H9 (cell line): ENCODE results near the gene PITPNM1. TPM values are rescaled to one million over a fixed set of nuclear protein-coding genes. Genes with fewer than 3 reads are reported as not detected.
A peak's percentile ranks its signal among the peaks of the same experiment; 100 is the strongest.

Experiments used
- DNase-seq: peaks from one replicate; pipeline ENCODE4 v3.0.0-alpha.2; 2017
- H2AFZ ChIP-seq: one replicate; pipeline ENCODE4 v1.6.1; 2013; ENCODE audit warnings: mild to moderate bottlenecking, low read length, control low read depth, moderate library complexity
- H2AK5ac ChIP-seq: 2 replicates; pipeline ENCODE4 v1.6.1; 2013; ENCODE audit warnings: low read length, control low read depth, mixed read lengths; ENCODE audit not compliant: insufficient read length
- H2BK120ac ChIP-seq: one replicate; pipeline ENCODE4 v1.6.1; 2013; ENCODE audit warnings: low read depth, mild to moderate bottlenecking, low read length, control low read depth, inconsistent platforms; ENCODE audit not compliant: poor library complexity, severe bottlenecking
- H2BK12ac ChIP-seq: 2 replicates; pipeline ENCODE4 v1.6.1; 2013; ENCODE audit warnings: low read length, control low read depth, mixed read lengths, low read depth; ENCODE audit not compliant: insufficient read length
- H2BK15ac ChIP-seq: 2 replicates; pipeline ENCODE4 v1.6.1; 2013; ENCODE audit warnings: low read depth, low read length, control low read depth
- H2BK20ac ChIP-seq: one replicate; pipeline ENCODE4 v1.6.1; 2013; ENCODE audit warnings: low read depth, mild to moderate bottlenecking, low read length, control low read depth, inconsistent platforms; ENCODE audit not compliant: poor library complexity, severe bottlenecking
- H2BK5ac ChIP-seq: 2 replicates; pipeline ENCODE4 v1.6.1; 2013; ENCODE audit warnings: low read length, control low read depth, mixed read lengths; ENCODE audit not compliant: insufficient read length
- H3K14ac ChIP-seq: 2 replicates; pipeline ENCODE4 v1.6.1; 2013; ENCODE audit warnings: low read length, control low read depth; ENCODE audit not compliant: insufficient read depth
- H3K18ac ChIP-seq: 2 replicates; pipeline ENCODE4 v1.6.1; 2013; ENCODE audit warnings: low read depth, mild to moderate bottlenecking, mixed read lengths, low read length, control low read depth; ENCODE audit not compliant: insufficient read length
- H3K23ac ChIP-seq: 2 replicates; pipeline ENCODE4 v1.6.1; 2013; ENCODE audit warnings: low read length, control low read depth, mixed read lengths, low read depth; ENCODE audit not compliant: insufficient read length
- H3K23me2 ChIP-seq: 2 replicates; pipeline ENCODE4 v1.6.1; 2013; ENCODE audit warnings: low read depth, mild to moderate bottlenecking, mixed read lengths, low read length, control low read depth; ENCODE audit not compliant: insufficient read length, poor library complexity, severe bottlenecking
- H3K27ac ChIP-seq: 2 replicates; pipeline ENCODE4 v1.5.1; 2013; ENCODE audit warnings: low read length, control low read depth, mixed read lengths, low read depth; ENCODE audit not compliant: insufficient read length
- H3K27me3 ChIP-seq: 2 replicates; pipeline ENCODE4 v1.6.1; 2013; ENCODE audit warnings: low read length, control low read depth, inconsistent platforms; ENCODE audit not compliant: insufficient read depth
- H3K4ac ChIP-seq: 2 replicates; pipeline ENCODE4 v1.6.1; 2013; ENCODE audit warnings: low read depth, mild to moderate bottlenecking, control low read depth, inconsistent platforms, low read length, moderate library complexity
- H3K4me1 ChIP-seq: 2 replicates; pipeline ENCODE4 v1.6.1; 2013; ENCODE audit warnings: low read length, control low read depth, inconsistent platforms; ENCODE audit not compliant: insufficient read depth
- H3K4me2 ChIP-seq: 2 replicates; pipeline ENCODE4 v1.6.1; 2013; ENCODE audit warnings: low read length, control low read depth, mixed read lengths; ENCODE audit not compliant: insufficient read length, insufficient read depth
- H3K56ac ChIP-seq: 2 replicates; pipeline ENCODE4 v1.6.1; 2013; ENCODE audit warnings: low read depth, mild to moderate bottlenecking, mixed read lengths, low read length, control low read depth; ENCODE audit not compliant: insufficient read length
- H3K79me1 ChIP-seq: 2 replicates; pipeline ENCODE4 v1.6.1; 2013; ENCODE audit warnings: low read depth, mild to moderate bottlenecking, moderate library complexity, low read length, control low read depth, inconsistent platforms; ENCODE audit not compliant: insufficient read depth, poor library complexity, severe bottlenecking
- H3K79me2 ChIP-seq: 2 replicates; pipeline ENCODE4 v1.6.1; 2013; ENCODE audit warnings: low read length, control low read depth, inconsistent platforms; ENCODE audit not compliant: insufficient read depth
- H3K9ac ChIP-seq: 2 replicates; pipeline ENCODE4 v1.6.1; 2013; ENCODE audit warnings: low read length, control low read depth, mixed read lengths; ENCODE audit not compliant: insufficient read length; ENCODE audit errors: extremely low read depth
- H3K9me3 ChIP-seq: one replicate; pipeline ENCODE4 v1.6.1; 2013; ENCODE audit warnings: low read depth, low read length, inconsistent platforms; ENCODE audit not compliant: control insufficient read depth
- H3T11ph ChIP-seq: one replicate; pipeline ENCODE4 v1.6.1; 2013; ENCODE audit warnings: mild to moderate bottlenecking, low read length, control low read depth, inconsistent platforms
- H4K20me1 ChIP-seq: one replicate; pipeline ENCODE4 v1.6.1; 2013; ENCODE audit not compliant: control insufficient read depth, insufficient read length, insufficient read depth
- H4K5ac ChIP-seq: 2 replicates; pipeline ENCODE4 v1.6.1; 2013; ENCODE audit warnings: low read depth, mild to moderate bottlenecking, mixed read lengths, low read length, control low read depth; ENCODE audit not compliant: insufficient read length
- H4K8ac ChIP-seq: replicated peaks from 2 replicates; pipeline ENCODE4 v1.6.1; 2013; ENCODE audit warnings: low read length, control low read depth, mixed read lengths, low read depth; ENCODE audit not compliant: insufficient read length
- H4K91ac ChIP-seq: 2 replicates; pipeline ENCODE4 v1.6.1; 2013; ENCODE audit warnings: low read depth, mild to moderate bottlenecking, moderate library complexity, mixed read lengths, low read length, control low read depth; ENCODE audit not compliant: insufficient read length
- H3K27ac Mint-ChIP-seq, 3 experiments: 2 replicates in 2 of 3; 3 replicates in 1 of 3; pipeline ENCODE4 v1.8.0; 2020 to 2021; ENCODE audit warnings: mixed read lengths in 3 of 3, mild to moderate bottlenecking in 1 of 3, moderate library complexity in 1 of 3
- H3K27me3 Mint-ChIP-seq: 2 replicates; pipeline ENCODE4 v1.8.0; 2021; ENCODE audit warnings: low read depth, mild to moderate bottlenecking, moderate library complexity, mixed read lengths
- H3K36me3 Mint-ChIP-seq, 3 experiments: 2 replicates in 2 of 3; 3 replicates in 1 of 3; pipeline ENCODE4 v1.8.0; 2020 to 2021; ENCODE audit warnings: low read depth in 3 of 3, mixed read lengths in 3 of 3; ENCODE audit not compliant: insufficient read depth in 1 of 3
- H3K4me1 Mint-ChIP-seq, 2 experiments: 2 replicates each; pipeline ENCODE4 v1.8.0; 2020; ENCODE audit warnings: mixed read lengths in 2 of 2
- H3K4me3 Mint-ChIP-seq, 2 experiments: 2 replicates in 1 of 2; 3 replicates in 1 of 2; pipeline ENCODE4 v1.8.0; 2020 to 2021; ENCODE audit warnings: mild to moderate bottlenecking in 2 of 2, mixed read lengths in 2 of 2, moderate library complexity in 1 of 2
- H3K9me3 Mint-ChIP-seq, 2 experiments: 2 replicates in 1 of 2; 3 replicates in 1 of 2; pipeline ENCODE4 v1.8.0; 2020; ENCODE audit warnings: mild to moderate bottlenecking in 2 of 2, mixed read lengths in 2 of 2, moderate library complexity in 1 of 2
- WGBS: extraction: QIAGEN DNeasy Blood & Tissue Kit; methylation state at CpG from one replicate; pipeline ENCODE4 v1.1.7; 2013; ENCODE audit warnings: missing lambda C conversion rate, low lambda C conversion rate, mixed read lengths; ENCODE audit not compliant: insufficient read length; ENCODE audit errors: extremely low coverage; 5-methylcytosine and 5-hydroxymethylcytosine counted together
- total RNA-seq: library from RNA; stranded (reverse); gene quantifications from 2 replicates; pipeline ENCODE4 v1.2.1, GENCODE V29; 2021
- TF ChIP-seq, protein P1 (sequence below): fragments of 200-600 bp; sonication (generic); conservative IDR thresholded peaks from 3 replicates; pipeline ENCODE4 v1.8.0; 2021; ENCODE audit warnings: antibody characterized with exemption, mild to moderate bottlenecking

The PITPNM1 gene
- total RNA-seq, 1 experiment from 2014 or later: 43.5 TPM

DNA sequence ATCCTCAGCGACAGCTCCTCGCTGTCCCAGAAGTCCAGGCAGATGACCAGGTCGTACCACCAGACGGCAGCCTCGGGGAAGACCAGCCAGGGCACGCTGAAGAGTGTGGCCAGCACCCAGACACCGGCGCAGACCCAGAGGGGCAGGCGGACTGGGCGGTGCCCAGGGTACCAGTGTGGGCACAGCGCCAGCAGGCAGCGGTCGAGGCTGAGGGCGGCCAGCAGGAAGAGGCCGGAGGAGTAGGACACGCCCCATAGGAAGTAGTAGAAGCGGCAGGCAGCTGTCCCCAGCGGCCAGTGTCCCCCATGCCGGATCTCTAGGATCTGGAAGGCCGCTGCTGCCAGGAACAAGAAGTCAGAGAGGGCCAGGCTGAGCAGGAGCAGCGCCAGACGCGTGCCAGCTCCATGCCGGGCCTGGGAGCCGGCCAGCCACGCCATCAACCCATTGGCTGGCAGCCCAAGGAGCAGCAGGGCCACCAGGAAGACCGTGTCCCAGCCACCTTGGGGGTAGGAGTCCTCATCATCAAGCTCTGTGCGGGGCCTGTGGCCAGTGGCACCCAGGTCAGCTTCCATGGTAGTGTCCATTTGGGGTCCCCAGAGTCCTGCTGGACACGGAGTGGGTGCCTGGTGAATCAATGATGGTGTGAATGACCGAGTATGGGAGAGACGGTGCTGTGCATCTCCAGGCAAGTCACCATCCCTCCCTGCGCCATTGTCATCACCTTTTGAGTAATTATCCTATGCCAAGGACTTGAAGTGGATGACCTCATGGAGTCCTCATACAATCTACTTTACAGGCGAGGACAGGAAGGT, 52.8 kb downstream of the PITPNM1 start, which contains the start of gene GPR152:
TSS of gene GPR152 (minus strand) at position 589 of the 812 bp plus-strand sequence. CDS start at position 584, 5 bp downstream.
- Histone ChIP-seq H4K91ac (no peak within 1 kb of the TSS), H2BK12ac (no peak within 1 kb of the TSS), H2BK20ac (no peak within 1 kb of the TSS), H2BK5ac (no peak within 1 kb of the TSS), H2AFZ (no peak within 1 kb of the TSS), H3K56ac (no peak within 1 kb of the TSS), H3K4me1 (no peaks in the 10 kb centered on the region), H2BK120ac (no peak within 1 kb of the TSS), H3K27ac (no peak within 1 kb of the TSS), H3K4me2 (no peak within 1 kb of the TSS), H3K18ac (no peak within 1 kb of the TSS), H3K27me3 (no peaks in the 10 kb centered on the region), H3K79me1 (no peaks in the 10 kb centered on the region), H3K9me3 (no peaks in the 10 kb centered on the region), H3K23me2 (peaks cover 5% of the 10 kb centered on the region), H3K9ac (no peak within 1 kb of the TSS), H2AK5ac (no peak within 1 kb of the TSS), H3T11ph (no peak within 1 kb of the TSS), H3K14ac (no peak within 1 kb of the TSS; the same call in 1 of the 2 replicates), H3K4ac (no peak within 1 kb of the TSS), H3K23ac (no peak within 1 kb of the TSS), H2BK15ac (no peak within 1 kb of the TSS), H4K20me1 (no peaks in the 10 kb centered on the region), H4K8ac (no peak within 1 kb of the TSS), H4K5ac (no peak within 1 kb of the TSS), H3K79me2 (no peaks in the 10 kb centered on the region)
- H3K4me1 Mint-ChIP-seq: 0 out of 4 replicates have a peak, but pooled peaks cover 2 to 4% of the 10 kb centered on the region in 2 experiments
- peak within 1 kb of the TSS in 1 of 3 experiments; percentile 68; a peak in 1 of 7 replicates for H3K27ac Mint-ChIP-seq
- DNase-seq: no peak
- H3K27me3 Mint-ChIP-seq: peaks cover 13% of the 10 kb centered on the region
- peak within 1 kb of the TSS in 1 of 2 experiments; percentile 45; a peak in 1 of 5 replicates for H3K4me3 Mint-ChIP-seq
- no peaks in the 10 kb centered on the region; a peak in 1 of 7 replicates for H3K36me3 Mint-ChIP-seq
- no CpG with 5 or more reads among the region's 33 CpGs for WGBS
- no peaks in the 10 kb centered on the region; a peak in 1 of 5 replicates for H3K9me3 Mint-ChIP-seq
- TF ChIP-seq, protein P1, sequence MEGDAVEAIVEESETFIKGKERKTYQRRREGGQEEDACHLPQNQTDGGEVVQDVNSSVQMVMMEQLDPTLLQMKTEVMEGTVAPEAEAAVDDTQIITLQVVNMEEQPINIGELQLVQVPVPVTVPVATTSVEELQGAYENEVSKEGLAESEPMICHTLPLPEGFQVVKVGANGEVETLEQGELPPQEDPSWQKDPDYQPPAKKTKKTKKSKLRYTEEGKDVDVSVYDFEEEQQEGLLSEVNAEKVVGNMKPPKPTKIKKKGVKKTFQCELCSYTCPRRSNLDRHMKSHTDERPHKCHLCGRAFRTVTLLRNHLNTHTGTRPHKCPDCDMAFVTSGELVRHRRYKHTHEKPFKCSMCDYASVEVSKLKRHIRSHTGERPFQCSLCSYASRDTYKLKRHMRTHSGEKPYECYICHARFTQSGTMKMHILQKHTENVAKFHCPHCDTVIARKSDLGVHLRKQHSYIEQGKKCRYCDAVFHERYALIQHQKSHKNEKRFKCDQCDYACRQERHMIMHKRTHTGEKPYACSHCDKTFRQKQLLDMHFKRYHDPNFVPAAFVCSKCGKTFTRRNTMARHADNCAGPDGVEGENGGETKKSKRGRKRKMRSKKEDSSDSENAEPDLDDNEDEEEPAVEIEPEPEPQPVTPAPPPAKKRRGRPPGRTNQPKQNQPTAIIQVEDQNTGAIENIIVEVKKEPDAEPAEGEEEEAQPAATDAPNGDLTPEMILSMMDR: no peak
